ENCODE results near the gene FARP1. TPM values are rescaled to one million over a fixed set of nuclear protein-coding genes. Genes with fewer than 3 reads are reported as not detected.
A peak's percentile ranks its signal among the peaks of the same experiment; 100 is the strongest.

The FARP1 gene
- total and polyA plus RNA-seq, 2 of the 13 experiments (the other 11 are each of a cell fraction or from before 2014, with no cell fraction given) = 70.6 to 126 TPM

- no peak for TF ChIP-seq ZNF407 (CRISPR knock-in tag; IDR thresholded peaks at IDR 0.05; ENCODE audit: not compliant biosample characterization)
- no peak for TF ChIP-seq ZNF761 (CRISPR knock-in tag; conservative IDR thresholded peaks at IDR 0.05)
- TF ChIP-seq ERF (CRISPR knock-in tag; IDR thresholded peaks at IDR 0.05) = 0 out of 2 replicates have a peak, but pooled peaks have one; percentile 10
- no peak for TF ChIP-seq AFF4 (CRISPR knock-in tag; IDR thresholded peaks at IDR 0.05)
- TF ChIP-seq ZBTB2 (CRISPR knock-in tag; IDR thresholded peaks at IDR 0.05; ENCODE audit: low read depth) = no peak
- TF ChIP-seq ZNF251 (CRISPR knock-in tag; IDR thresholded peaks at IDR 0.05) = no peak
- TF ChIP-seq ZNF205 (CRISPR knock-in tag; IDR thresholded peaks at IDR 0.05) = no peak
- TF ChIP-seq MLX (CRISPR knock-in tag; IDR thresholded peaks at IDR 0.05) = no peak
- no peak for TF ChIP-seq IRF2 (CRISPR knock-in tag; IDR thresholded peaks at IDR 0.05)
- TF ChIP-seq NFE2 (CRISPR knock-in tag; IDR thresholded peaks at IDR 0.05) = no peak
- TF ChIP-seq RBM22 (optimal IDR thresholded peaks at IDR 0.05; ENCODE audit: low read length) = peak; percentile 58
- no peak for TF ChIP-seq ZNF513 (CRISPR knock-in tag; conservative IDR thresholded peaks at IDR 0.05)
- no peak for TF ChIP-seq ZBTB8A (CRISPR knock-in tag; IDR thresholded peaks at IDR 0.05; ENCODE audit: borderline replicate concordance, low read depth)
Observed at GRCh38 chr13:98278068-98278724, 135.3 kb downstream of the FARP1 start (continued).

Data from HepG2 (cell line).